Endothelial cell (in vitro differentiated cells): ENCODE data around the gene TAS1R3. TPM values are rescaled to one million over a fixed set of nuclear protein-coding genes. Genes with fewer than 3 reads are reported as not detected.

Source experiments
- DNase-seq: peaks from one replicate; pipeline ENCODE4 v3.0.0; 2021; ENCODE audit warnings: low spot score
- H3K27ac Mint-ChIP-seq: one replicate; pipeline ENCODE4 v1.8.0; 2021; ENCODE audit warnings: mixed read lengths, inconsistent platforms; ENCODE audit not compliant: unreplicated experiment
- H3K27me3 Mint-ChIP-seq: one replicate; pipeline ENCODE4 v1.8.0; 2021; ENCODE audit warnings: mild to moderate bottlenecking, moderate library complexity, mixed read lengths, inconsistent platforms; ENCODE audit not compliant: unreplicated experiment
- H3K36me3 Mint-ChIP-seq: one replicate; pipeline ENCODE4 v1.8.0; 2021; ENCODE audit warnings: mild to moderate bottlenecking, low read depth, mixed read lengths, inconsistent platforms; ENCODE audit not compliant: unreplicated experiment
- H3K4me1 Mint-ChIP-seq: one replicate; pipeline ENCODE4 v1.8.0; 2021; ENCODE audit warnings: mild to moderate bottlenecking, mixed read lengths, inconsistent platforms; ENCODE audit not compliant: unreplicated experiment
- H3K4me3 Mint-ChIP-seq: one replicate; pipeline ENCODE4 v1.8.0; 2021; ENCODE audit warnings: mild to moderate bottlenecking, mixed read lengths, inconsistent platforms; ENCODE audit not compliant: unreplicated experiment
- H3K9me3 Mint-ChIP-seq: one replicate; pipeline ENCODE4 v1.8.0; 2021; ENCODE audit warnings: mixed read lengths, inconsistent platforms; ENCODE audit not compliant: unreplicated experiment
- total RNA-seq: library from RNA; stranded (reverse); fragmentation: NEBNext Ultra II Directional; extraction: Animal tissue kit (Norgen Biotek cat#: 25700); gene quantifications from one replicate; pipeline ENCODE4 v1.2.1, GENCODE V29; 2021; ENCODE audit not compliant: unreplicated experiment
- TF ChIP-seq, protein P1 (sequence below): fragments of 200-600 bp; sonication (generic); IDR thresholded peaks from one replicate; pipeline ENCODE4 v1.5.0; 2021; ENCODE audit warnings: antibody characterized with exemption; ENCODE audit not compliant: unreplicated experiment

TAS1R3 gene
- total RNA-seq, 1 donor from 2014 or later: 1.2 TPM

DNA sequence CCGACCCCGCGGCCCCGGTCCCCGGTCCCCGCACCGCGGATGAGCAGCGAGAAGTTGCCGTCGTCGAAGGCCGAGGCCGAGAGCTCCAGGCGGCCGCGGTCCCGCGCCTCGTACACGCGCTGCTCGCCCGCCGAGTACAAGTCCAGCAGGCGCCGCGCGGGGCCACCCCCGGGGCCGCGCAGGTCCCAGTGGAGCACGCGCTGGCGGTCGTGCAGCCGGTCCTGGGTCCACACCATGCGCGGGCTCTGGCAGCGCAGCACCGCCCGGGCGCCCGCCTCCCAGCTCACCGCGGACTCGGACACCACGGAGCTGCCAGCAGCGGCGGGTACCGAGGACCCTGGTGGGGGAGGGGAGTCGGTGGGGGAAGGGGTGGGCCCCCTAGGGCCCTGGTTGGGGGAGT lies 24.3 kb downstream of the TAS1R3 start:
- no peak overlapping the region for H3K27ac Mint-ChIP-seq
- no peaks in the 10 kb centered on the region for H3K9me3 Mint-ChIP-seq
- peaks cover 4% of the 10 kb centered on the region for H3K4me1 Mint-ChIP-seq
- peaks cover 24% of the 10 kb centered on the region for H3K27me3 Mint-ChIP-seq
- peak; percentile 44 for DNase-seq
- TF ChIP-seq, protein P1, sequence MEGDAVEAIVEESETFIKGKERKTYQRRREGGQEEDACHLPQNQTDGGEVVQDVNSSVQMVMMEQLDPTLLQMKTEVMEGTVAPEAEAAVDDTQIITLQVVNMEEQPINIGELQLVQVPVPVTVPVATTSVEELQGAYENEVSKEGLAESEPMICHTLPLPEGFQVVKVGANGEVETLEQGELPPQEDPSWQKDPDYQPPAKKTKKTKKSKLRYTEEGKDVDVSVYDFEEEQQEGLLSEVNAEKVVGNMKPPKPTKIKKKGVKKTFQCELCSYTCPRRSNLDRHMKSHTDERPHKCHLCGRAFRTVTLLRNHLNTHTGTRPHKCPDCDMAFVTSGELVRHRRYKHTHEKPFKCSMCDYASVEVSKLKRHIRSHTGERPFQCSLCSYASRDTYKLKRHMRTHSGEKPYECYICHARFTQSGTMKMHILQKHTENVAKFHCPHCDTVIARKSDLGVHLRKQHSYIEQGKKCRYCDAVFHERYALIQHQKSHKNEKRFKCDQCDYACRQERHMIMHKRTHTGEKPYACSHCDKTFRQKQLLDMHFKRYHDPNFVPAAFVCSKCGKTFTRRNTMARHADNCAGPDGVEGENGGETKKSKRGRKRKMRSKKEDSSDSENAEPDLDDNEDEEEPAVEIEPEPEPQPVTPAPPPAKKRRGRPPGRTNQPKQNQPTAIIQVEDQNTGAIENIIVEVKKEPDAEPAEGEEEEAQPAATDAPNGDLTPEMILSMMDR: no peak
- H3K36me3 Mint-ChIP-seq: peaks cover 6% of the 10 kb centered on the region
- no peak overlapping the region for H3K4me3 Mint-ChIP-seq

GRCh38 chr1:1356166-1356795 lies 25.2 kb downstream of the TAS1R3 start:
- Mint-ChIP-seq H3K27me3 (peaks cover 29% of the 10 kb centered on the region), H3K4me3 (no peak overlapping the region), H3K27ac (no peak overlapping the region), H3K36me3 (peaks cover 6% of the 10 kb centered on the region), H3K9me3 (no peaks in the 10 kb centered on the region), H3K4me1 (peaks cover 4% of the 10 kb centered on the region)
- TF ChIP-seq, protein P1: no peak
- DNase-seq: no peak

DNA sequence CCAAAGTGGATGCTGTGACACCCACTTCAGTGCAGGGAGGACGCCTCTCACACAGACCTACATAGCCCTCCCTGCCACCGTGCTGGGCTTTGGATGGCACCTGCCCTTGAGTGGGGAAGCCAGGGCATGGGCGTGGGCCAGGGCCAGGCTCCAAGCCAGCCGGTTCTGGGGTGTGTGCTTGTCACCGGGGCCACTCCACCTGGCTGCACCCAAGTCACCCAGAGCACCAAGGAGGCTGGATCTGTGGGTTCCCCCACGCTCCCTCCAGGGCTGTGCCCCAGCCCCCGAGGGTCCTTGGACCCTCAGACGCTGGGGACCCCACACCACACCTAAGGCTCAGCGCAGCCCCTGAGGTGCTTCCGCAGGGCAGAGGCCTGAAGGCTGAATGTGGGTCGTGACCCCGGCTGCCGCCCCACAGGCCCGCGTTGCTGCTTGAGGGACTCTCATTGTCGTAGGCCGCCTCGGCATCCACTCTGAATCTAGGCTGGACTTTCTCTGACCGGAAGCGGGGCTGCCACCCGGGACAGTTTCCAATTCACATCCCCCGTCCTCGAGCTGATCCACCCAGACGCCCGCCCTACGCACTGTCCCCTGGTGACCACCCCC lies 25.8 kb downstream of the TAS1R3 start:
- no peak overlapping the region for H3K27ac Mint-ChIP-seq
- DNase-seq: no peak
- TF ChIP-seq, protein P1: no peak
- peaks cover 6% of the 10 kb centered on the region for H3K36me3 Mint-ChIP-seq
- no peaks in the 10 kb centered on the region for H3K9me3 Mint-ChIP-seq
- H3K4me1 Mint-ChIP-seq: peaks cover 4% of the 10 kb centered on the region
- peaks cover 33% of the 10 kb centered on the region for H3K27me3 Mint-ChIP-seq
- H3K4me3 Mint-ChIP-seq: no peak overlapping the region

- Mint-ChIP-seq H3K27me3 (peaks cover 24% of the 10 kb centered on the region), H3K9me3 (no peaks in the 10 kb centered on the region), H3K4me1 (no peaks in the 10 kb centered on the region), H3K4me3 (no peak overlapping the region), H3K36me3 (no peaks in the 10 kb centered on the region), H3K27ac (no peak overlapping the region)
- DNase-seq: no peak
- TF ChIP-seq, protein P1: no peak
These were observed 26.9 kb downstream of the TAS1R3 start for GRCh38 chr1:1357871-1358432.
